Neutrophil (primary cell): Measurements from ENCODE around the gene TEKT4.
"Not testable (repeated sequence)": the region's sequence is repeated elsewhere in the genome, so short reads cannot be mapped to it uniquely, and the experiment has no call there.

Source experiments
- H3K27ac ChIP-seq: fragments of 200-600 bp; sonication (generic); 2 replicates; pipeline ENCODE4 v1.5.1; 2016; ENCODE audit warnings: mild to moderate bottlenecking, moderate library complexity
- H3K27me3 ChIP-seq: fragments of 200-600 bp; sonication (generic); 2 replicates; pipeline ENCODE4 v1.6.0; 2016; ENCODE audit warnings: mild to moderate bottlenecking
- H3K36me3 ChIP-seq: fragments of 200-600 bp; sonication (generic); 2 replicates; pipeline ENCODE4 v1.5.1; 2017
- H3K4me1 ChIP-seq, 2 experiments: fragments of 200-600 bp in 1 of 2; sonication (generic) in 1 of 2; 1 replicate in 1 of 2; 2 replicates in 1 of 2; pipeline versions ENCODE4 v1.5.1 to v1.6.1; 2013 to 2016; ENCODE audit warnings: low read depth in 1 of 2, low read length in 1 of 2, mild to moderate bottlenecking in 1 of 2, moderate library complexity in 1 of 2; ENCODE audit not compliant: control insufficient read depth in 1 of 2, insufficient read depth in 1 of 2
- H3K4me3 ChIP-seq, 2 experiments: fragments of 200-600 bp in 1 of 2; sonication (generic) in 1 of 2; 1 replicate in 1 of 2; 2 replicates in 1 of 2; pipeline ENCODE4 v1.5.1; 2013 to 2016; ENCODE audit warnings: low read depth in 1 of 2, low read length in 1 of 2, mild to moderate bottlenecking in 1 of 2, moderate library complexity in 1 of 2
- H3K9me3 ChIP-seq: fragments of 200-600 bp; sonication (generic); 2 replicates; pipeline ENCODE4 v1.5.1; 2016
- TF ChIP-seq, protein P1 (sequence below): fragments of 200-600 bp; sonication (generic); IDR thresholded peaks from 2 replicates; pipeline ENCODE4 v1.5.1; 2016; ENCODE audit warnings: antibody characterized with exemption

Gene TEKT4

DNA sequence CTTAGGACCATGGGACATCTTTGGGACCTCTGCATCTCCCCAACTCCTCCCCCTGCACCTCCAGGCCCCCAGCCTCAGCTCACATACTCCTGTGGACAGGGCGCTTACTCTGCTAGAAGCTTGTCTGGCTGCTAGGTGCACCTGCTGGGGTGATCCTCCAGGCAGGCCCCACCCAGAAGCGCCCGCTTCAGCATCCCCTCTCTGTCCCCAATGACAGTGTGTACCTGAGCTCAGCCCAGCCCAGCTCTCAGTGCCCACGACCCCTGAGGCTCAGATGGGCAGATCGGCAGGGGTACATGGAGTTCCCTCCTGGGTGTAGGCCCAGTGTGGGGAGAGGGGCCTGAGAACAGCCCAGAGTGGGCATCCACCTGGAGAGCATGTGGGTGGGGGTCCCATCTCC lies 5.9 kb downstream of the TEKT4 start:
- H3K27me3 ChIP-seq: peaks cover 11% of the 10 kb centered on the region
- no peak overlapping the region for H3K4me3 ChIP-seq
- H3K9me3 ChIP-seq: no peaks in the 10 kb centered on the region

DNA sequence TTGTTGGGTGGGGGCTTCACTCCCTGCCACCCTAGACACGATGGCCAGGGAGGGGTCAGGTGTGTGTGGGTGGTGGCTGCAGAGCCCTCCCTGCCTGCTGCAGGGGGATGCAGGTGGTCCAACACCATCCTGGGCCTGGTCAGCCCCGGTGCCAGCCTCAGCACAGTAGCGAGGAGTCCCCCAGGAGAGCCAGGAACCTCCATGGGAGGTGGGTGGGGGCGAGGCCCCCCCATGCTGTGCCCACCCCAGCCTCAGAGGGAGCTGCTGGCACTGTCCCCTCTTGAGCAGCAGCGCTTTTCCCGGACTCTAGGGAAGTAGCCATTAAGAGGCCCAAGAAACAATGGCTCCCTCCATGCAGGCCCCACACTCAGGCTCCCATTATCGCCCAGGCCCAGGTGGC lies 7.3 kb downstream of the TEKT4 start:
- H3K27ac ChIP-seq, H3K27me3 ChIP-seq, H3K4me1 ChIP-seq, H3K4me3 ChIP-seq, H3K36me3 ChIP-seq, H3K9me3 ChIP-seq: not testable (repeated sequence)

More for the DNA sequence above, 5.9 kb downstream of the TEKT4 start:
- Histone ChIP-seq H3K36me3 (no peaks in the 10 kb centered on the region), H3K27ac (no peak overlapping the region), H3K4me1 (no peaks in the 10 kb centered on the region)
- TF ChIP-seq, protein P1, sequence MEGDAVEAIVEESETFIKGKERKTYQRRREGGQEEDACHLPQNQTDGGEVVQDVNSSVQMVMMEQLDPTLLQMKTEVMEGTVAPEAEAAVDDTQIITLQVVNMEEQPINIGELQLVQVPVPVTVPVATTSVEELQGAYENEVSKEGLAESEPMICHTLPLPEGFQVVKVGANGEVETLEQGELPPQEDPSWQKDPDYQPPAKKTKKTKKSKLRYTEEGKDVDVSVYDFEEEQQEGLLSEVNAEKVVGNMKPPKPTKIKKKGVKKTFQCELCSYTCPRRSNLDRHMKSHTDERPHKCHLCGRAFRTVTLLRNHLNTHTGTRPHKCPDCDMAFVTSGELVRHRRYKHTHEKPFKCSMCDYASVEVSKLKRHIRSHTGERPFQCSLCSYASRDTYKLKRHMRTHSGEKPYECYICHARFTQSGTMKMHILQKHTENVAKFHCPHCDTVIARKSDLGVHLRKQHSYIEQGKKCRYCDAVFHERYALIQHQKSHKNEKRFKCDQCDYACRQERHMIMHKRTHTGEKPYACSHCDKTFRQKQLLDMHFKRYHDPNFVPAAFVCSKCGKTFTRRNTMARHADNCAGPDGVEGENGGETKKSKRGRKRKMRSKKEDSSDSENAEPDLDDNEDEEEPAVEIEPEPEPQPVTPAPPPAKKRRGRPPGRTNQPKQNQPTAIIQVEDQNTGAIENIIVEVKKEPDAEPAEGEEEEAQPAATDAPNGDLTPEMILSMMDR: no peak

DNA sequence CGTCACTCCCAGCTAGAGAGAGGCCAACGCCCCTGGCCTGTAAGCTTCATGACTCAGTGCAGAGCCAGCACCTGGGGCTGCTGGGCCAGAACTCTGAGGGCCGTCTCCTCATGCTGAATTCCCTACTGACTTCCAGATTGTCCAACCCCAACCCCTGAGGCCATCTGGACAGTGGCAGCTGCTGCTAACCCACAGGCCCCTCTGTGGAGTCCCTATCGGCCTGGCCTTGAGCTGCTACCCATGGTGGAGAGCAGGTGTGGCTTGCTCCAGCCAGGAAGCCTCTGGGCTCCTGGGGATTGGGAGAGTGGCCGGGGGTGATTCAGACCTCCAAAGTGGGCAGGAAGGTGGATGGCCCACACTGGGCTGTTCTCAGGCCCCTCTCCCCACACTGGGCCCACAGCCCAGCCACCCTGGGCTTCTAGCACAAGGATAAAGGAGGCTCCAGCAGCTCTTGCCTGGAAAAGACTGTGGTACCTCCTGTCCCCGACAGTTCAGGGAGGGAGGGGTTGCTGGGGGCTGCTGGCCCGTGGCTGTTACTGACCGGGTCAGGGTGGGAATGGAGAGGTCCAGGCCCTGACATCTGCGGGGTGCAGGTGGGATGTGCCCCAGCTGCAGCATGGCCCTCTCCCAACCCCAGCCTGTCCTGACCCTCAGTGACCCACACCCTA lies 8.2 kb downstream of the TEKT4 start:
- H3K27me3 ChIP-seq: no peaks in the 10 kb centered on the region
- TF ChIP-seq, protein P1: no peak
- H3K4me1 ChIP-seq: no peaks in the 10 kb centered on the region
- no peaks in the 10 kb centered on the region for H3K9me3 ChIP-seq
- H3K4me3 ChIP-seq: no peak overlapping the region
- H3K36me3 ChIP-seq: no peaks in the 10 kb centered on the region
- H3K27ac ChIP-seq: no peak overlapping the region

DNA sequence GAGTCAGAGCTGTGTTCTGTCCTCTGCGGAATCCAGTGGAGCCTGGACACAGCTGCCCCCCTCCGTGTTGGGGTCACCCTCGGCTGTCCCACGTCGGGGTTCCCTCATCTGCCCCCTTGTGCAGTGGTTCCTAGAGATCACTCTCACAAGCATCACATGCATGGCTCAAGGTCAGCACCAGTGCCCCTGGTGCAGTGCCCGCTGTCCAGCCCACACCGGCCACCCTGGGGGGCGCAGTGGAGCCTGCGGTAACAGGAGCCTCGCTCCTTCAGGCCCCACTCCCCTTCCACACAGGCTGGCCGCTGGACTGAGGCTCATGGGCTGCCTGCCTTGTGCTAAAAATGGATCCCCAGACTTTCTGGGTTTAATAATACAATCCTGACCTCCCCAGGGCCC lies 8.8 kb downstream of the TEKT4 start:
- Histone ChIP-seq H3K27ac (no peak overlapping the region), H3K9me3 (no peaks in the 10 kb centered on the region), H3K27me3 (no peaks in the 10 kb centered on the region), H3K4me3 (no peak overlapping the region), H3K36me3 (no peaks in the 10 kb centered on the region), H3K4me1 (no peaks in the 10 kb centered on the region)
- TF ChIP-seq, protein P1: no peak

DNA sequence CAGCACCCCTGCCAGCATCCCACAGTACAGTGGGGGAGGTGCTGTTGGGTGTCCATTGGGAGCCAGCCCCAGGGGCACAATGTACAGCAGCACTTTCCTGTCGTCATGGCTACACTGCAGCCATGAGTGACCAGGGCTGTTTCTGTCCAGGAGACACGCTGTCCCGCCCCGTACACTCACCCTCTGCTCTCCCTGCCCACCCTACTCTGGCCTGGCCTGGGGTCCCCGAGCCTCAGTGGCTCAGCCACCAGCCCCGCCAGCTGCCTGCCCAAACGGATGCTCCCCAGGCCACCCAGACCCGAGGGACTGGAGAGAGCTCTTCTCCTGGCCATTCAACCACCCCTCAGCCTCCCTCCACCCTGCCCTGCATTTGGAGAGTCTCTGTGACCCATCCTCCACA lies 9.3 kb downstream of the TEKT4 start:
- Histone ChIP-seq H3K4me1 (no peaks in the 10 kb centered on the region), H3K27me3 (no peaks in the 10 kb centered on the region), H3K27ac (no peak overlapping the region), H3K36me3 (no peaks in the 10 kb centered on the region), H3K4me3 (no peak overlapping the region), H3K9me3 (no peaks in the 10 kb centered on the region)
- TF ChIP-seq, protein P1: no peak

DNA sequence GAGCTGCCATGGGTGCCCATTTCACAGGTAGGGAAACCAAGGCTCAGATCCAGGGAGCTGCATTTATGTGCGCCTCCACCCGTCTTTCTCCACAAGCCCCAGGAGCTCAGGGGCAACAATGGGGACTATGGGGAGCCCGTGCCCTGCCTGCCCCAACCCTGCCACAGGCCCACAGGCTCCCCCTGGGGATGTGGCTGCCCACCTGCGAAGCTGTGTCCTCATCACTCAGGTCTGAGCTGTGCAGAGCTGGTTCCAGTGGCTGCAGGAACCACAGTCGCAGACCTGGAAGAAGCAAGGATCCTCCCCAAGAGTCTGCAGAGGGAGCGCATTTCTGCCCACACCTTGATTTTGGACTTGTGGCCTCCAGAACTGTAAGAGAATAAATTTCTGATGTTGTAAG lies 9.8 kb downstream of the TEKT4 start:
- H3K4me3 ChIP-seq: no peak overlapping the region
- H3K27me3 ChIP-seq: no peaks in the 10 kb centered on the region
- TF ChIP-seq, protein P1: no peak
- H3K27ac ChIP-seq: no peak overlapping the region
- no peaks in the 10 kb centered on the region for H3K9me3 ChIP-seq
- H3K36me3 ChIP-seq: no peaks in the 10 kb centered on the region
- H3K4me1 ChIP-seq: no peaks in the 10 kb centered on the region
